Esophagus muscularis mucosa (tissue), 4 donors: ENCODE data around the gene DIS3L.

Source experiments
- CTCF ChIP-seq, 3 experiments: fragments of 200-600 bp in 2 of 3; fragments of 450-650 bp in 1 of 3; sonication (generic) in 2 of 3; IDR thresholded peaks; one replicate each; pipeline ENCODE4 v1.5.1; 2017 to 2019; ENCODE audit warnings: antibody characterized with exemption in 3 of 3, mild to moderate bottlenecking in 2 of 3, moderate library complexity in 1 of 3
- EP300 ChIP-seq: sonication (generic); formaldehyde crosslinking; IDR thresholded peaks from one replicate; pipeline ENCODE4 v1.6.1; 2017; ENCODE audit warnings: antibody characterized with exemption
- POLR2A ChIP-seq: fragments of 450-650 bp; IDR thresholded peaks from one replicate; pipeline ENCODE4 v1.6.1; 2017; ENCODE audit warnings: antibody characterized with exemption, moderate library complexity, mild to moderate bottlenecking, low read depth
- POLR2AphosphoS5 ChIP-seq, 2 donors: sonication (generic); formaldehyde crosslinking; IDR thresholded peaks; one replicate each; pipeline ENCODE4 v1.6.1; 2017; ENCODE audit warnings: antibody characterized with exemption in 2 of 2

- TF ChIP-seq CTCF (IDR thresholded peaks at IDR 0.05) = no peak
- no peak for TF ChIP-seq POLR2A
- TF ChIP-seq EP300 = no peak
- no peak for TF ChIP-seq POLR2AphosphoS5 (IDR thresholded peaks at IDR 0.05)
Observed at GRCh38 chr15:66312144-66312543, 18.8 kb downstream of the DIS3L start.
